ENCODE results near the gene MAPK11. TPM values are rescaled to one million over a fixed set of nuclear protein-coding genes. Genes with fewer than 3 reads are reported as not detected.

Gene MAPK11
- polyA plus RNA-seq, 3 donors, result 8.3 to 10.2 (median 9.7) TPM

DNA sequence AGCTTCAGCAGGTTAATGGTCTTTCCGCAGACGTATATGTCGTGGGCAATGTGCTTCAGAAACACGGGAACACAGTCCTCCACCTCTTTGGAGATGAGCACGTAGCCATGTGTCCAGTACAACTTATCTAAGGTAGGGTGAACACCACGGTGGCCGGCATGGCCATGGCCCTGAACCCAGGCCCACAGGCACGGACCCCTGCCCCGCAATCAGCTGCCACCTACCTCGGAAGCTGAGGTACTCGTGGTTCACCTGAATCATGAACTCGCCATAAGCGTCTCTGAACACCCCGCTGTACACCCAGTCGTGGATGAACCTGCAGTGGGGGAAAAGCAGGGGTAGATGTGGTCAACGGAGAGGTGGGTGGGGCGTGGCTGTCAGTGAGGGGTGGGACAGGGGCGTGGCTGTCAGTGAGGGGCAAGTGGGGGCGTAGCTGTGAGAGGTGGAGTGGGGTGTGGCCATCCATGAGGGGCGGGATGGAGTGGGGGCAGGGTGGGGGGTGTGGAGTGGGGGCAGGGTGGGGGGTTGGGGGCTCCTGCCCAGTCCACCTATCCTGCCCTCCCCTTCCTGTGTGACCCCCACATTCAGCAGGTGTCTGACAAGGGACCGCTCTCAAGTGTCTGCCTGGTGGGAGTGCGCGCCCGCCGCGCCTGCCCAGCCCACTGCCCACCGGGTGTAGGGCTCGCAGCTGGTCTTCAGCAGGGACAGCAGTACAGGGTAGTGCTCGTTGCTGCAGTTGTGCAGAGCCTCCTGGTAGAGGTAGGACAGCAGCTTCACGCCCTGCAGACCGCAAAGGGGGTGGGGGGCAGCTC, 43.9 kb downstream of the MAPK11 start:
- DNase-seq, result no peak

DNA sequence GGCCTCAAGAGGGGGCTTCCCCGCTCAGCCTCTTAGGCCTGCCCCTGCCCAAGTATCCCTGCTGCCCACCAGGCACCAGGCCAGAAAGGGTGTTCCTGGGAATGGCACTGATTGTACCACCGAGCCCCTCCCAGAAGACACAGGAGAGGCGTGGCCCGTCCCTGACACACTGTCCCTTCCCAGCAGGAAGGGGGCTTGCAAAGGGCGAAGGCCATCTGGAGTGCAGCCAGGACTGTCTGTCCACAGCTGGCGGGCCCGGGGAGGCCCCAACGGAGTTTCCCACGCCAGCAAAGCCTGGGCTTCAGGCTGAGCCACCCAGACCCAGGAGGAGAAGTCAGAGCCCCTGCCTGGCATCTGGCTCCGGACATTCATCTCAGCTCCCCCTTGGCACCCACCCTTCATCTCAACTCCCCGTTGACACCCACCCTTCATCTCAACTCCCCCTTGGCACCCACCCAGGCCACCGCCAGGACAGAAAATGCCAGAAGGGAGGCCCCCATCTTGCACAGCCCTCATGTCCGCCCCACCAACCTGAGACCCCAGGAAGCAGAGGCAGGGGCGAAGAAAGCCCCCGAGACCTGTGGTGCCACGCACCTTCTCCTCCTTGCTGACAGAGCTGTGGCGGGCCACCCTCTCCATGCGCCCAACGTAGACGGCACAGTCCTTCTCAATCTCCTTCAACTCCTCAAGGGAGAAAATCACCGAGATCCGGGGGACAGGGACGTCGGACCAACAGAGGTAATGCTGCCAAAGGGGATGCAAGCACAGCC, 44.8 kb downstream of the MAPK11 start:
- no peak for DNase-seq

DNA sequence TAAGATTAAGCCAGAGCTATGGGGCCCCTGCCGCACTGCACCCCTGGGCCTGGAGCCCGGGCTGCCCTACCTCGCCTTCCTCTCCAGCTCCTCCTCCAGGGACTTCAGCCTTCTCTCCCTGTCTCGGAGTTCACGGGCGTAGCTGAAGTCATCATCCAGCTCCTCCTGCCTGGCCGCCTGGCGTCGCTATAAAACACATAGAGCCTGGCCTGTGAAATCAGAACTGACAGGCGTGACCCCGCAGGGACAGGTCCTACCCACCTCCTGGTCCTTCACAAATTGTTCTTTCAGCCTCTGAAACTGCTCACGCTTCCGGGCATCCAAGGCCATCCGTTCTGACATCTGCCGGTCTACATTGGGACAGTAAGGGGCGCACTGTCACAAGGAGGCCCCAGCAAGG, 46.1 kb downstream of the MAPK11 start:
- no peak for DNase-seq

DNA sequence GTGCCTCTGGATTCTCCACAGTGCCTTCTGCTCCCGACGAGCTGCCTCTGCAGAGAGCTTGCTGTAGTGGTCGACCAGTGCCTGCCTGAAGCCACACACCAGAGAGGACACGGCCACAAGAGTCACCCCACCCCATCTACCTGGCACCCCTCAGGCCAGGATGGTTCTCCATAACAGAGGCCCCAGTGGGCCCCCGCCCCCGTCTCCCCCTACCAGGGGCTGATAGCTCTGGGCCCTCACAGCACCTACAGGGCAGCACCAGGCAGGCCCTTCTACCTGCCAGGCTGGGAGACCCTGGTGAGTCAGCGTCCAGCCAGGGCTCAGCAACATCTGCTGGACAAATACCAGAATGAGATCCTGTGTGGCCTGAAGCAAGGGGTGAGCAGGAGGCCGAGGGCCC, 47.7 kb downstream of the MAPK11 start:
- DNase-seq, result no peak

DNA sequence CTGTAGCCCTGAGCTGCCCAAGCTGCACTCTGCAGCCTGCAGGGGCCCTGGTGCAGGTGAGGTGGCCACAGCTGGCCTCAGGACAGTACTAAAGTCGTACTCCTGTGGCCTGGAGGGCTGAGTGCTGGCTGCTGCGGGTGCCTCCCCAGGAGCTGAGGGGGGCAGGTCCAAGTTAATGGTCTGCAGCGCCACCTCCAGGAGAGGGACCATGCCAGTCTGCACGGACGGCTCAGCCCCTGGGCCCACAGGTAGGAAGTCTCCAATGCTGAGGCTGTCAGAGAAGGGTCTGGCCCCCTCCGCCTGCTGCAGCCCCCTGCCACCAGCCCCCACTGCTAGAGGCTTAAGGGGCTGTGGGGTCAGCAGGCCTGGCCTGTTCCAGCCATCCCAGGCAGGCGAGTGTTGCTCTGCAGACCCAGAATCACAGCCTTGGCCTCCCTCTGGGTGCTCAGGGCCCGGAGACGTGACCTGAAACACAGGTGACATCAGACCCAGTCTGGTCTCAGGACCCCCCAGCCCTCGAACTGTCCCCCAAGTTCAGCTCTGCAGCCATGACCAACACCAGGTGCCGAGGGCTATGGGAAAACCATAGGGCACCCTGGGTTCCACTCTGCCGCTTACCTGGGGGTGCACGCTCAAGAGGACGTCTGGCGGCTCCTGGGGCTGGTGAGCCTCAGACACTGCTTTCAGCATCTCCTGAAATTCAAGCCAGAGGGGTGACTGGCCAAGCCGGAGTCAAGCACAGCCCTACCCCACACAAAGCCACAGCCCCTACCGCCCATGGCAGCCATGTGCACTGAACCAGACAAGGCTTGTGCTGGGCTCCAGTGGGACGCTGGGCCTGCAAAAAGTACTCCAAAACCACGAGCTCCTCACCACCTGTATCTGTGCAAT, 48.5 kb downstream of the MAPK11 start:
- no peak for DNase-seq

DNA sequence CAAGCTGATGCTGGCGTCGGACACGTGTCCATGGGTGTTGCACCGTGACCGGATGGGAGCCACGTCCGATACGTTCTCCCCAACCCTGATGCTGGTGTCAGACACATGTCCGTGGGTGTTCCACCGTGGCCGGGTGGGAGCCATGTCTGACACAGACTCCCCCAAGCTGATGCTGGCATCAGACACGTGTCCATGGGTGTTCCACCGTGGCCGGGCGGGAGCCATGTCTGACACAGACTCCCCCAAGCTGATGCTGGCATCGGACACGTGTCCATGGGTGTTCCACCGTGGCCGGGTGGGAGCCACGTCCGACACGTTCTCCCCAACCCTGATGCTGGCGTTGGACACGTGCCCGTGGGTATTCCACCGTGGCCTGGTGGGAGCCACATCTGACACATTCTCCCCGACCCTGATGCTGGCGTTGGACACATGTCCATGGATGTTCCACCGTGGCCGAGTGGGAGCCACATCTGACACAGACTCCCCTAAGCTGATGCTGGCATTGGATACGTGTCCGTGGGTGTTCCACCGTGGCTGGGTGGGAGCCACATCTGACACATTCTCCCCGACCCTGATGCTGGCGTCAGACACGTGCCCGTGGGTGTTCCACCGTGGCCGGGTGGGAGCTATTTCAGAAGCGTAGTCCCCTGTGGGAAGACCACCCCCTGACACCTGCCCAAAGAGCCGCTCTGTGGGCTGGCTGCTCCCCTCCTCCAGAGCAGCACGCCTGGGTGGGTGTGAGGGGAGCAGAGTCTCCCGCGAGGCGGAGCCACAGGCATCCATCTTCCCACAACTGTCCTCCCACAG, 49.4 kb downstream of the MAPK11 start:
- DNase-seq, result no peak

DNA sequence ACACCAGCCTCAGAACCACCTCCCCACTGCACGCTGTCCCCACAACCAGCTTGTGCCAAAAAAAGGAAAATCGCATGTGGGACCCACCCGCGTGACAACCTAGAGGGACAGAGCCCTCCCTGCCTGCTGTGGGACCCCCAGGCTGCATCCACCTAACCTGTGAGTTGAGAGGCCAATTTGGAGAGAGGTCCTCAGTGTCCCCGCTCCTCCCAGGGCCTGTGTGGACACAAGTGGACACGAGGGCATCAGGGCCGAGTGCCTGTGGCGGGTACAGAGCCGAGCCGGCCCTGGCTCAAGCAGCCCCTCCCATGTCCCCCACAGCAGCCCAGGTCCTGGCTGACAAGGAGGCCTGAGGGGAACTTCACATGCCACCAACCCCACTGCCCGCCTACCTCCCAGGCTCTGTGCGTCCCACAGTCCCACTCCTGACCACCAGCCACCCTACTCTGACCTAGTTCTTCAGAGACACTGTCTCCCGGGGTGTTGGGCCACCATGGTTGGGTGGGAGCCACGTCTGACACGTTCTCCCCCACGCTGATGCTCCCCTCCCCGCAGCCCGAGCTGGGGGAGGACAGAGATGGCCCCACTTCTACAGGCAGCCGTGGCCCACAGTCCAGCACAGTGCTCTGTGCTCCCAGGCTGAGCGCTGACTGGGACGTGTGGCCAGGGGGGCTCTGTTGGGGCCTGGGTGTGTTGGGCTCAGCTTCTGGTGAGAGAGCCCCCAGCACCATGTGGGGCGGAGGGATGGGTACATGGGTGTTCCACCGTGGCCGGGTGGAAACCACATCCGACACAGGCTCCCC, 50.2 kb downstream of the MAPK11 start:
- no peak for DNase-seq

DNA sequence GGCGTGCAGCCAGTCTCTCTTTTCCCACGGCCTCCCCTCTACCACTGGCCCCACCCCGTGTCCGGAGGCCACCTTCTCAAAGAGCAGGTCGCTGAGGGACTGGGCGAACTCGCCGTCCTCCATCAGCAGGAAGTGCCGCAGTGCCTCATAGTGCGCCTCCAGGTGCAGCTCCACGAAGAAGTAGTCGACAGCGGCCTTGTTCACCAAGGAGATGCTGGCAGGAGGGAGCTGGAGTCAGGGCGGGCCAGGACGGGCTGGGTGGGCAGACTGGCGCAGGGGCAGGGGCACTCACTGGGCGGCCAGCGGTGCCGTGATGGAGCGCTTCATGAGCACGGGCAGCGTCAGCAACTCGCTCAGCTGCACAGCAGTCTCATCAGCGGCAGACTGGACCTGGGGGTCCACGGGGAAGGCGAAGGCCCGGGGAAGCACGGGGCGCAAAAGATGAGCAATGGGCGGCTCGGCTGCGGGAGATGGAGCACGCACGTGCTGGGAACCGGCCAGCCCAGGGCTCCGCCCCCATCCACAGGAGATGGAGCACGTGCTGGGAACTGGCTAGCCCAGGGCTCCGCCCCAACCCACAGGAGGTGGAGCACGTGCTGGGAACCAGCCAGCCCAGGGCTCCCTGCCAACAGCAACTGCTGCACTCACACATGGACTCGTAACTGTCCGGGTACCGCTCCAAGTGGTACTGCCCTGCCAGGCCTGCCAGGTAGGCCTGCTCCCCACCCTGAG, 51.0 kb downstream of the MAPK11 start:
- no peak for DNase-seq

DNA sequence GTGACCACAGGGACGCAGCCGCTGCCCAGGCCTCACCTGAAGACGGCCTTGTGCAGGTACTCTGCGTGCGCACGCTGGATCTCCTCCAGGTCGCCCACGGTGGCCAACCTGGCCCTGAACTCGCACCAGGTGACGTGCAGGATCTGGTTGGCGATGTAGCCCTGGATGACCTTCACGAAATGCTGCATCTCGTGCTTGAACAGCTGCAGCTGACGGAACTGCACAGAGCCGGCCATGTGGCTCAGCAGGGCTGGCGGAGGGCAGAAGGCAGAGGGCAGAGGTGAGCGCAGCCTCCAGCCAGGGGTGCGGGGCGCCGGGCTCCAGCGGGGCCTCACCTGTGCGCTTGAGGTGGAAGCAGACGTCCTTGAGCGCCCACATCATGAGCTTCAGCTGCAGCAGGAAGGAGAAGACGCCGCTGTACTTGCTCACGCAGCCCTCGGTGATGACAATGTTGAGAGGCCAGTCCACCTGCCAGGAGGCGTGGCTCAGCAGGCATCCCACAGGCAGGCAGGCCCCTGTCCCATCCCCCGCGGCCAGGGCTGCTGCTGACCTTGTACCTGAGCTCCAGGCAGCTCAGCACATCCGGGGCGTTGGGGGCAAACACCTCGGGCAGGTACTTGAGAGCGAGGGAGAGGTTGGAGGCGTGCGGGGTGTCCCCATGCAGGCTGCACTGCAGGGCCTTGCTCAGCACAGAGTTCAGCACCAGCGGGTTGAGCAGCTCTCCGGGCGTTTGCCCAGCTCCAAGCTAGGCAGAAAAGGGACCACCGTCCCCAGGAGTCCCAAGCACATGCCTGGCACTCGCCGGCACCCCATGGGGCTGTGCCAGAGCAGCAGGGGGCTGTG, 51.8 kb downstream of the MAPK11 start:
- no peak for DNase-seq

DNA sequence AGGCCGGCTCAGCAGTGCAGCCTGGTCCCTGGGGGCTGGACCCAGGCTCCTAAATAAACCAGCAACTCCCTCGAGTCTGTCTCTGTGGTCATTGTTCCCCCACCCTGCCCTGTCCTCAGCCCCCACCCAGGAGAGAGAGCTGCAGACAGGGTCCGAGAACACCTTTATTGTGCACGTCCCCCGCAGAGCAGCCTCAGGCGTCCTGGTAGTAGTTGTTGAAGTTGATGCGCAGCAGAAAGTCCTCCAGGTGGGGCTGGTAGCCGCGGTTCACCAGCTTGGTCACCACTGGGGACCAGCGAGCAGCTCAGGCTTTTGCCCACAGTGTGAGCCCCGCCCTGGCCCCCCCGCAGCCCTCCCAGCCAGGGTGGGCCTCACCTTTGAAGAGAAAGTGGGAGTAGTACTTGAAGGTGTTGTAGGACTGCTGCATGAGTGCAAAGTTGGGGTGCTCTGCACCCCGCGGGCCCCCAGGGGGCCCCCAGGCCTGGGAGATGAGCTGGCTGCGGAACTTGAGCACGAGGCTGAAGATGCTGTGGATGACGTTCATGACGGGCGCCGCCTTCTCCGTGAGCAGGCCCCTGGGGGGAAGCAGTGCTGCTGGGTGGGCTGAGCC, 52.5 kb downstream of the MAPK11 start:
- no peak for DNase-seq

DNA sequence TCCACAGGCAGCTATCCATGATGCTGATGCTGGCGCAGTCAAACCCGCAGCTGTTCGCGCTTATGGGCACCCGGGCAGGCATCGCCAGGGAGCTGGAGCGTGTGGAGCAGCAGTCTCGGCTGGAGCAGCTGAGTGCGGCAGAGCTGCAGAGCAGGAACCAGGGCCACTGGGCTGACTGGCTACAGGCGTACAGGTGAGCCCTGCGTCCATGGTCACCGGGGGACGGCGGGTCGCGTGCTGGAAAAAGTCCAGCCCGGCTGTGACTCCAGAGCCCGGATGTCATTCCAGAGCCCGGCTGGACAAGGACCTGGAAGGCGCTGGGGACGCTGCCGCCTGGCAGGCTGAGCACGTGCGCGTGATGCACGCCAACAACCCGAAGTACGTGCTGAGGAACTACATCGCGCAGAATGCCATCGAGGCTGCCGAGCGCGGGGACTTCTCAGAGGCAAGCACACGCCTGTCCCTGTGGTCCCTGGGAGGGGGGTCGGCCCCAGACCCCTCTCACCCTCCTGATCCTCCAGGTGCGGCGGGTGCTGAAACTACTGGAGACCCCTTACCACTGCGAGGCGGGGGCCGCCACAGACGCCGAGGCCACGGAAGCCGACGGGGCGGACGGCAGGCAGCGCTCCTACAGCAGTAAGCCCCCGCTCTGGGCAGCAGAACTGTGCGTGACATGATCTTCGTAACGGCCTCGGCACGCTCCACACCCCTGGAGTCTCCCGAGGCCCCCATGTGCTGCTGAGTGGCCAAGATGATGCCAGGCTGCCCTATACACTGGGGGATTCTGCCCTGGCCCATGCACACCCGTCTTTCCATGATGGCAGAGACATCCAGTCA, 53.3 kb downstream of the MAPK11 start:
- no peak for DNase-seq

DNA sequence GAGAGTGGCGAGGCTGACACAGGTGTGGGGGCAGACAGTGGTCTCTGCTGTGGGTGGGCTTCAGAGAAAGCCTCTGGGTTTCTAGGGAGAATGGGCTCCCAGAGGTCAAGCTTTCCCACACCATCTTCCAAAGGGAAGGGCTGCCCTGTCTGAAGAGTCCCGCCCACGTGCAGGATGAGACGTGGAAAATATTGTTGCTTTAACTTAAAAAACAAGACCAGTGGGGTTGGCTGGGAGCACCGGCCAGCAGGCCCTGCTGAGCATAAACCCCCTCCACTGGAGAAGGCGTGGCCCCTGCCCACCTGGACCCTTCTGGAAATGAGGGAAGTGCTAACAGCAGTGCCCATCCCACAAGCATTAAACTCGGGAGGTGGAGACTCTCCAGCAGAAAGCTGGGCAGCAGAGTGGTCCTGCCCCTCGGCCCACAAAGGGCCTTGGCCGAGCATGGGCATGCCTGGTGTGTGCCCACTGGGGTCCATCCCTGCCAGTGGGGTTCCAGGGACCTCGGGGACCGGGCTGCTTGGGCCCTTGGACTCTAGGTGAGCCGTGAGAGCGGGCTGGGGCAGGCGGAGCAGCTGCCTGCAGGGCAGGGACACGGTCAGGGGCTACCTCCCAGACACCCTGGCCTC, 54.0 kb downstream of the MAPK11 start:
- no peak for DNase-seq

DNA sequence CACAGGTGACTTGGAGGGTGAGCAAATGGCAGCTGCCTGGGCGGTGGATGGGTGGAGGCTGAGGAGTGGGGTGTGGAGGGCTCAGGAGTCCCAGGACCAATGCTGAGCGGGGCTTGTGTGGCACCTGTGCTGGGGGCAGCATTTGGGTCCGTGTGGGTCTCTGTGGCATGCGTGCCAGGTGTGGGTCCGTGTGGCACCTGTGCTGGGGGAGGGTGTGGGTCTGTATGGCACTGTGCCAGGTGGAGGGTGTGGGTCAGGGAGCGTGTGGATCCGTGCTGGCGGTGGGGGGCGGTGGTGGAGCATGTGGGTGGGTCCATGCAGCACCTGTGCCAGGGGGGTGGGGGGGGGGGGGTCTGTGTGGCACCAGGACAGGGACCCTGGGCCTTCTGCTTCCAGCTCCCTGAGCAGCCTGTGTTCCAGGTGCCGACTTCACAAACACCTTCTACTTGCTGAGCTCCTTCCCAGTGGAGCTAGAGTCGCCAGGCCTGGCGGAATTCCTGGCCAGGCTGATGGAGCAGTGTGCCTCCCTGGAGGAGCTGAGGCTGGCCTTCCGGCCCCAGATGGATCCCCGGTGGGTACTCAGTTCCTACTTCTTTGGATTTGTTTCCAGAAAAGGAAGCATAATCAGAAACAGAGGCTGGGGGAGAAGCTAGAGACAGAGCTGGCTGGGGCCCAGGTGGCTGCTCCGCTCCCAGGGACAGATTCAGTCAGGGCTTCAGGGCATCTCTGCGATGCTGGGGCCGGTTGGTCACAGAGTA, 54.7 kb downstream of the MAPK11 start:
- DNase-seq, result no peak

All from renal pelvis (tissue), 4 donors.